ENCODE data around the gene POLR2M.

DNA sequence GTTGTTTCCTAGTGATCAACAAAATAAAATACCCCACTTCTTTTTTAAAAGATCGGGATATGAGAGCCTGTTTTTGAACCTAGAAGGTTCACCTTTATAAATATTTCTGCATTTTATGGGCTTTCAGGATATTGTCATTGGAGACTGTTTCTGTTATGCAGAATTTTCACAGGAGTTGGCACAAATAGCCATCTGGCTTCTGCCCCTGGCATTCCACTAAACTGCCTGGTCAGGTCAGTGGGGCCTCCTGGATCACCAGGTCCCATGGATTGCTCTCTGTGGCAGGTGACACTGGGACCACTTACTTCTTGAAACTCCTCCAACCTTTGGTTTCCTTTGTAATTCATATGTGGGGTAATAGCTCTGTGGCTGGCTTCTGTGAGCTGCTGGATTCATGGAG lies 25.5 kb upstream of the POLR2M start:
- TF ChIP-seq POLR2A (IDR thresholded peaks at IDR 0.05) = no peak
- TF ChIP-seq, protein P1, sequence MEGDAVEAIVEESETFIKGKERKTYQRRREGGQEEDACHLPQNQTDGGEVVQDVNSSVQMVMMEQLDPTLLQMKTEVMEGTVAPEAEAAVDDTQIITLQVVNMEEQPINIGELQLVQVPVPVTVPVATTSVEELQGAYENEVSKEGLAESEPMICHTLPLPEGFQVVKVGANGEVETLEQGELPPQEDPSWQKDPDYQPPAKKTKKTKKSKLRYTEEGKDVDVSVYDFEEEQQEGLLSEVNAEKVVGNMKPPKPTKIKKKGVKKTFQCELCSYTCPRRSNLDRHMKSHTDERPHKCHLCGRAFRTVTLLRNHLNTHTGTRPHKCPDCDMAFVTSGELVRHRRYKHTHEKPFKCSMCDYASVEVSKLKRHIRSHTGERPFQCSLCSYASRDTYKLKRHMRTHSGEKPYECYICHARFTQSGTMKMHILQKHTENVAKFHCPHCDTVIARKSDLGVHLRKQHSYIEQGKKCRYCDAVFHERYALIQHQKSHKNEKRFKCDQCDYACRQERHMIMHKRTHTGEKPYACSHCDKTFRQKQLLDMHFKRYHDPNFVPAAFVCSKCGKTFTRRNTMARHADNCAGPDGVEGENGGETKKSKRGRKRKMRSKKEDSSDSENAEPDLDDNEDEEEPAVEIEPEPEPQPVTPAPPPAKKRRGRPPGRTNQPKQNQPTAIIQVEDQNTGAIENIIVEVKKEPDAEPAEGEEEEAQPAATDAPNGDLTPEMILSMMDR (IDR thresholded peaks at IDR 0.05) = no peak
